ENCODE data around the gene CHPF2. TPM values are rescaled to one million over a fixed set of nuclear protein-coding genes. Genes with fewer than 3 reads are reported as not detected.

Gene CHPF2
- total RNA-seq, 1 donor from 2014 or later = 17.3 TPM

DNA sequence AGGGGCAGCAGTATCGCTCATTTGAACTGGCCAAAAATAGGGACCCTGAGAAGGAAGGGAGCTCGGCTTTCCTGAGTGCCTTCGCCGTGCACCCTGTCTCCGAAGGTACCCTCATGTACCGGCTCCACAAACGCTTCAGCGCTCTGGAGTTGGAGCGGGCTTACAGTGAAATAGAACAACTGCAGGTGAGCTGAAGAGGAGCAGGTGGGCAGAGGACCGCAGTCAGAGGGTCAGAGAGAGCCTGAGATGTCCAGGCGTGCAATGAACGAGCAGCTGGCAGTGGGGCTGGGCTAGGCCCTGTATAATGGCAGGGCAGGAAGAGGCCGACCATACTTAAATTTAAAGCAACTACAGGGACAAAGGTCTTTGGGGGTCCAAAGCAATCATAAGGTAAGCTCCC, 4.1 kb downstream of the CHPF2 start:
- no peak for DNase-seq
- H3K27me3 ChIP-seq (ENCODE audit: low read depth) = no peaks in the 10 kb centered on the region
- H3K4me1 ChIP-seq = peaks cover 57% of the 10 kb centered on the region
- H3K9me3 ChIP-seq (replicated peaks) = no peaks in the 10 kb centered on the region
- H3K36me3 ChIP-seq = peaks cover 60% of the 10 kb centered on the region
- intact Hi-C loops (cut with micrococcal nuclease) = no loop called here
- no peak overlapping the region for H3K27ac ChIP-seq (replicated peaks)
- TF ChIP-seq, protein P1, sequence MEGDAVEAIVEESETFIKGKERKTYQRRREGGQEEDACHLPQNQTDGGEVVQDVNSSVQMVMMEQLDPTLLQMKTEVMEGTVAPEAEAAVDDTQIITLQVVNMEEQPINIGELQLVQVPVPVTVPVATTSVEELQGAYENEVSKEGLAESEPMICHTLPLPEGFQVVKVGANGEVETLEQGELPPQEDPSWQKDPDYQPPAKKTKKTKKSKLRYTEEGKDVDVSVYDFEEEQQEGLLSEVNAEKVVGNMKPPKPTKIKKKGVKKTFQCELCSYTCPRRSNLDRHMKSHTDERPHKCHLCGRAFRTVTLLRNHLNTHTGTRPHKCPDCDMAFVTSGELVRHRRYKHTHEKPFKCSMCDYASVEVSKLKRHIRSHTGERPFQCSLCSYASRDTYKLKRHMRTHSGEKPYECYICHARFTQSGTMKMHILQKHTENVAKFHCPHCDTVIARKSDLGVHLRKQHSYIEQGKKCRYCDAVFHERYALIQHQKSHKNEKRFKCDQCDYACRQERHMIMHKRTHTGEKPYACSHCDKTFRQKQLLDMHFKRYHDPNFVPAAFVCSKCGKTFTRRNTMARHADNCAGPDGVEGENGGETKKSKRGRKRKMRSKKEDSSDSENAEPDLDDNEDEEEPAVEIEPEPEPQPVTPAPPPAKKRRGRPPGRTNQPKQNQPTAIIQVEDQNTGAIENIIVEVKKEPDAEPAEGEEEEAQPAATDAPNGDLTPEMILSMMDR (IDR thresholded peaks at IDR 0.05; ENCODE audit: borderline replicate concordance) = no peak
- no peak overlapping the region for H3K4me3 ChIP-seq

DNA sequence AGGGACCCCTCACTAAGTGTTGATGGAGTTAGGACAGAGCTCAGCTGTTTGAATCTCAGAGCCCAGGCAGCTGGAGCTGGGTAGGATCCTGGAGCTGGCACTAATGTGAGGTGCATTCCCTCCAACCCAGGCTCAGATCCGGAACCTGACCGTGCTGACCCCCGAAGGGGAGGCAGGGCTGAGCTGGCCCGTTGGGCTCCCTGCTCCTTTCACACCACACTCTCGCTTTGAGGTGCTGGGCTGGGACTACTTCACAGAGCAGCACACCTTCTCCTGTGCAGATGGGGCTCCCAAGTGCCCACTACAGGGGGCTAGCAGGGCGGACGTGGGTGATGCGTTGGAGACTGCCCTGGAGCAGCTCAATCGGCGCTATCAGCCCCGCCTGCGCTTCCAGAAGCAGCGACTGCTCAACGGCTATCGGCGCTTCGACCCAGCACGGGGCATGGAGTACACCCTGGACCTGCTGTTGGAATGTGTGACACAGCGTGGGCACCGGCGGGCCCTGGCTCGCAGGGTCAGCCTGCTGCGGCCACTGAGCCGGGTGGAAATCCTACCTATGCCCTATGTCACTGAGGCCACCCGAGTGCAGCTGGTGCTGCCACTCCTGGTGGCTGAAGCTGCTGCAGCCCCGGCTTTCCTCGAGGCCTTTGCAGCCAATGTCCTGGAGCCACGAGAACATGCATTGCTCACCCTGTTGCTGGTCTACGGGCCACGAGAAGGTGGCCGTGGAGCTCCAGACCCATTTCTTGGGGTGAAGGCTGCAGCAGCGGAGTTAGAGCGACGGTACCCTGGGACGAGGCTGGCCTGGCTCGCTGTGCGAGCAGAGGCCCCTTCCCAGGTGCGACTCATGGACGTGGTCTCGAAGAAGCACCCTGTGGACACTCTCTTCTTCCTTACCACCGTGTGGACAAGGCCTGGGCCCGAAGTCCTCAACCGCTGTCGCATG, 5.2 kb downstream of the CHPF2 start:
- H3K9me3 ChIP-seq (replicated peaks) = no peaks in the 10 kb centered on the region
- TF ChIP-seq, protein P1 (IDR thresholded peaks at IDR 0.05; ENCODE audit: borderline replicate concordance) = no peak
- intact Hi-C loops (cut with micrococcal nuclease) = no loop called here
- no peak for DNase-seq
- H3K27ac ChIP-seq (replicated peaks) = no peak overlapping the region
- no peaks in the 10 kb centered on the region for H3K27me3 ChIP-seq (ENCODE audit: low read depth)
- H3K36me3 ChIP-seq = peaks cover 67% of the 10 kb centered on the region
- no peak overlapping the region for H3K4me3 ChIP-seq
- peaks cover 49% of the 10 kb centered on the region for H3K4me1 ChIP-seq

DNA sequence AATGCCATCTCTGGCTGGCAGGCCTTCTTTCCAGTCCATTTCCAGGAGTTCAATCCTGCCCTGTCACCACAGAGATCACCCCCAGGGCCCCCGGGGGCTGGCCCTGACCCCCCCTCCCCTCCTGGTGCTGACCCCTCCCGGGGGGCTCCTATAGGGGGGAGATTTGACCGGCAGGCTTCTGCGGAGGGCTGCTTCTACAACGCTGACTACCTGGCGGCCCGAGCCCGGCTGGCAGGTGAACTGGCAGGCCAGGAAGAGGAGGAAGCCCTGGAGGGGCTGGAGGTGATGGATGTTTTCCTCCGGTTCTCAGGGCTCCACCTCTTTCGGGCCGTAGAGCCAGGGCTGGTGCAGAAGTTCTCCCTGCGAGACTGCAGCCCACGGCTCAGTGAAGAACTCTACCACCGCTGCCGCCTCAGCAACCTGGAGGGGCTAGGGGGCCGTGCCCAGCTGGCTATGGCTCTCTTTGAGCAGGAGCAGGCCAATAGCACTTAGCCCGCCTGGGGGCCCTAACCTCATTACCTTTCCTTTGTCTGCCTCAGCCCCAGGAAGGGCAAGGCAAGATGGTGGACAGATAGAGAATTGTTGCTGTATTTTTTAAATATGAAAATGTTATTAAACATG, 6.0 kb downstream of the CHPF2 start:
- Histone ChIP-seq H3K9me3 (replicated peaks) (no peaks in the 10 kb centered on the region), H3K36me3 (peaks cover 67% of the 10 kb centered on the region), H3K27ac (replicated peaks) (no peak overlapping the region), H3K4me3 (no peak overlapping the region), H3K27me3 (ENCODE audit: low read depth) (no peaks in the 10 kb centered on the region), H3K4me1 (peaks cover 48% of the 10 kb centered on the region)
- TF ChIP-seq, protein P1 (IDR thresholded peaks at IDR 0.05; ENCODE audit: borderline replicate concordance) = no peak
- intact Hi-C loops (cut with micrococcal nuclease) = no loop called here
- DNase-seq = no peak

DNA sequence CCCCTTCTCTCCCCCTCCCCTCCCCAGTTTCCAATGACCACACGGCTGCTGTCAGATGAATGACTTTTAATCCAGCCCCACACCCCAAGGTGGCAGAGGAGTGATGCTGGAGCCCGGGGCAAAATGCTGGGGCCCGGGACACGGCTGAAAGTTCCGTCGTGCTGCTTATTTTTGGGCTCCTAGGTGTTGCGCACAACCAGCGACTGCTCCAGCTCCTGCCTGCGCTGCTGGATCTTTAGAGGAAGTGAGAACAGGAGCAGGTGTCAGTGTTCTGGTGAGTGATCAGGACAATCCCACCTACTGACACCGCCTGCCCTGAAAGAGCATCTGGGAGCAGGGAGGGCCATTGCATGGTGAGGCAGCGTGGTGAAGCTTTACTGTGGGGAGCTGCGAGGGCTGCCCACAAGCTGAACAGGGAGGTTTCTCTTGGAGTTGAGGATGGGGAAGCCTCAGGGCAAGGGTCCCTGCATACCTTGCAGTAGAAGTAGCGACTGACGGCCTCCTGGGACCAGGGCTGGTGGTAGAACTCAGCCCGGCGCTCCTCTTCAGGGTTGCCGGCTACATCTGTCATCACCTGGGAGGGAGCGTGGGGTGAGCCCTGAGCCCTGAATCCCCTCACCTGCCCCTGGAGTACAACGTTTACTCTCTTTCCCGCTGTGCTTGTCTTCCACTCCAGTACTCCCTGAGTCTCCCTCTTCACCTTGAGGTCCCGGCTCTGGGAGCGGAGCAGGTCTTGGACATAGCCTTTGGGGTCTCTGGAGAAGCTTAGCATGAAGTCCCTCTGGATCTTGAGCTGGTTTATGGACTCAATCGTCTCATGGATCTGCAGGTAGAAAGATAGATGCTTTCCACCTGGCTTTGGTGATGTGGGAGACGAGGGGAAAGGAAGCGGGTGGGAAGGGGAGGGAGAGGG, 6.9 kb downstream of the CHPF2 start:
- Histone ChIP-seq H3K4me1 (peaks cover 48% of the 10 kb centered on the region), H3K27me3 (ENCODE audit: low read depth) (no peaks in the 10 kb centered on the region), H3K9me3 (replicated peaks) (no peaks in the 10 kb centered on the region), H3K27ac (replicated peaks) (peak overlapping the region; percentile 74), H3K4me3 (no peak overlapping the region), H3K36me3 (peaks cover 67% of the 10 kb centered on the region)
- TF ChIP-seq, protein P1 (IDR thresholded peaks at IDR 0.05; ENCODE audit: borderline replicate concordance) = no peak
- DNase-seq = no peak
- intact Hi-C loops (cut with micrococcal nuclease) = no loop called here

DNA sequence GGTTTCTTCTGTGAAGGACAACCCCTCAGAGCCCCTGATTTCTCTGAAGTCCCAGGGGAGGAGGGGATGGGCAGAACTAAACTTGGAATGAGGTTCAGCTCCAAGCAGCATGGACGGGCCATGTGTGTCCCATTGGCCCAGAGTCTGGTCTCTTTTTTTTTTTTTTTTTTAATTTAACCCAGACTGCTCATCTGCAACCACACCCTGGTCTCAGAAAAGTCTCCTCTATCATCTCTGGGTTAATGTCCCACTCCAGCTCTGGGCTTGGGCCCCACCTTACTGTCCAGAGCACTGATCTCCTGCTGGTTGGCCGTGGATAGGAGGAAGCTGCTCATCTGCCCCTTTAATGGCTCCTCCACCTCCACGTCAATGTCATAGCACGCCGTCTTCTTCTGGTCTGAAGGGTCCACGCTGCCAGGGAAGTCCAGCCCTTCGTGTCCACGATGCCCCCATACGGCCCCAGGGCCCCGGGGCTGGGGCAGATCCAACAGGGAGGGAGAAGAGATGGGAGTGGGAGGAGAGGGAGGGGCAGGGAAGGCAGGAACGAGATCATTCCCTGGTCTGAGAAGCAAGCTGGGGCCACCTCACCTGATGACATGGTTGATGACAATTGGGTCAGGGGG, 7.7 kb downstream of the CHPF2 start:
- peaks cover 67% of the 10 kb centered on the region for H3K36me3 ChIP-seq
- H3K4me3 ChIP-seq = no peak overlapping the region
- H3K27ac ChIP-seq (replicated peaks) = peak overlapping the region; percentile 74
- H3K27me3 ChIP-seq (ENCODE audit: low read depth) = peaks cover 4% of the 10 kb centered on the region
- H3K9me3 ChIP-seq (replicated peaks) = no peaks in the 10 kb centered on the region
- peaks cover 48% of the 10 kb centered on the region for H3K4me1 ChIP-seq
- no peak for DNase-seq
- TF ChIP-seq, protein P1 (IDR thresholded peaks at IDR 0.05; ENCODE audit: borderline replicate concordance) = no peak
- intact Hi-C loops (cut with micrococcal nuclease) = no loop called here
